ENCODE data around the gene TMEM184C. TPM values are rescaled to one million over a fixed set of nuclear protein-coding genes. Genes with fewer than 3 reads are reported as not detected.

Gene TMEM184C
- total RNA-seq, 4 donors from 2014 or later: 14.7 to 73.3 (median 51.3) TPM

GRCh38 chr4:147683717-147684700 lies 66.8 kb downstream of the TMEM184C start, which contains the start of gene PRMT9:
Gene PRMT9, minus strand, starts transcription at chr4:147684163. Its CDS starts 176 bp downstream, at chr4:147683987.
- peaks cover 0 to 7% of the 10 kb centered on the region in 2 donors for H3K4me1 ChIP-seq
- peak within 1 kb of the TSS; percentile 74 to 82 for H3K4me3 ChIP-seq
- H3K36me3 ChIP-seq: no peaks in the 10 kb centered on the region
- H3K27me3 ChIP-seq: no peaks in the 10 kb centered on the region
- TF ChIP-seq CTCF (IDR thresholded peaks at IDR 0.05) (no peak), POLR2A (IDR thresholded peaks at IDR 0.05) (peak; percentile 87 to 89)
- intact Hi-C loops (cut with DNase I; ENCODE audit: low total_unique reads): no loop called here
- peak within 1 kb of the TSS; percentile 85 to 91 for H3K27ac ChIP-seq
- H3K9me3 ChIP-seq: no peaks in the 10 kb centered on the region
- DNase-seq: peak; percentile 86 to 91

DNA sequence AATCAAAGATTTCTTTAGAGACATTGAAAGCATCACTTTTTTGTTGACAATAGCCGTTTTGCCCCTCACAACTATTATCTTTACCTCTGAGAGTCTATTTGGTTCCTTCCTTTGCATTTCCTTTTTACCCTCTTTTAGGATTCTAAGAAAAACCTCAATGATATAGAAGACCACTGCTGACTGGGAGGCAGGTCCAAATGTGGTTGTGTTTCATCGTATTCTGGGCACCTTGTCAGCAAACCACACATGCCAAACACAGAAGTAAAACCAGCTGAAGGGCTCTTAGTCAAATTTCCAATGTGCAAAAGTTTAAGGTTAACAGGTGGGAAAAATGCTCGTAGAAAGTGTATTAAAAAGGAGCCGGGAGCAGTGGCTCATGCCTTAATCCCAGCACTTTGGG lies 71.9 kb downstream of the TMEM184C start:
- H3K27me3 ChIP-seq: no peaks in the 10 kb centered on the region
- H3K9me3 ChIP-seq: no peaks in the 10 kb centered on the region
- TF ChIP-seq POLR2A (IDR thresholded peaks at IDR 0.05) (no peak), CTCF (IDR thresholded peaks at IDR 0.05) (no peak)
- no peak overlapping the region for H3K27ac ChIP-seq
- H3K4me1 ChIP-seq: no peaks in the 10 kb centered on the region
- H3K36me3 ChIP-seq: no peaks in the 10 kb centered on the region
- no peak for DNase-seq
- intact Hi-C loops (cut with DNase I; ENCODE audit: low total_unique reads): no loop called here
- no peak overlapping the region for H3K4me3 ChIP-seq

DNA sequence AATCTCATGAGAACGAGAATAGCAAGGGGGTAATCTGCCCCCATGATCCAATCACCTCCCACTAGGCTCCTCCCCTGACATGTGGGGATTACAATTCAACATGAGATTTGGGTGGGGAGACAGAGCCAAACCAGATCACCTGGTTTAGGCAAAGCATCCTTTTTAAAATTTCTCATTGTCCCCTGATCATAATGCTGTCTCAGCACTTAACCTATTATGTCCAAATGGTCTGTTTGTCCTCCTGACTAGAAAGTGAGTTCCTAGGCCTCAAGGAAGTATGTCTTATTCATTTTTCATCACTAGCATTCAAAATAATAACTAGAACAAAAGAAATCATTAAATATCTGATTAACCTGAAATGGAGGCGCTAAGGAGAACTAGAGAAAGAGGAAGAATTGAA lies 74.6 kb downstream of the TMEM184C start:
- Histone ChIP-seq H3K9me3 (no peaks in the 10 kb centered on the region), H3K27ac (no peak overlapping the region), H3K27me3 (no peaks in the 10 kb centered on the region), H3K36me3 (no peaks in the 10 kb centered on the region), H3K4me3 (no peak overlapping the region), H3K4me1 (no peaks in the 10 kb centered on the region)
- no peak for TF ChIP-seq CTCF (IDR thresholded peaks at IDR 0.05)
- no peak for TF ChIP-seq POLR2A (IDR thresholded peaks at IDR 0.05)
- intact Hi-C loops (cut with DNase I; ENCODE audit: low total_unique reads): no loop called here
- DNase-seq: no peak

GRCh38 chr4:147693218-147693617 lies 76.0 kb downstream of the TMEM184C start:
- no peaks in the 10 kb centered on the region for H3K27me3 ChIP-seq
- H3K4me3 ChIP-seq: no peak overlapping the region
- no peak for TF ChIP-seq CTCF (IDR thresholded peaks at IDR 0.05)
- TF ChIP-seq POLR2A (IDR thresholded peaks at IDR 0.05): no peak
- H3K27ac ChIP-seq: no peak overlapping the region
- no peaks in the 10 kb centered on the region for H3K36me3 ChIP-seq
- intact Hi-C loops (cut with DNase I; ENCODE audit: low total_unique reads): no loop called here
- DNase-seq: no peak
- H3K9me3 ChIP-seq: no peaks in the 10 kb centered on the region
- H3K4me1 ChIP-seq: no peaks in the 10 kb centered on the region

DNA sequence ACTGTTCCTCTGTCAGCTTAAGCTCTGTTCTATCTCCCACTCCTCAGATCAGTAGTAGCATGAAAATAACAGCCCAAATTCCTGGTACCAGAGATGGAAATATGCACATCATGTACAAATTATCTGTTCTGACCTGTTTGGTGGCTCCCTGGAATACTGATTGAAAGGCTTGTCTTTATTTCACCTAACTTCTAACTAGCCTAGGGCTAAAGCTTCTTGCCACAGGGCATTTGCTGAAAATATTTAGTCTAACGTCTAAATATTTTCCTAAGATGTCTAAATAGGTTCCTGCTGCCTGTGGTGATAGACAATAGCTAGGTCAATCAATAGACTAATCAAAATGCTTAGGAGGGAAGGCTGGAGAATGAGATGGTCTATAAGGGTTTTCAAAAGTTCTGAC lies 79.7 kb downstream of the TMEM184C start:
- no peak for TF ChIP-seq CTCF (IDR thresholded peaks at IDR 0.05)
- H3K36me3 ChIP-seq: no peaks in the 10 kb centered on the region
- no peaks in the 10 kb centered on the region for H3K27me3 ChIP-seq
- DNase-seq: no peak
- H3K9me3 ChIP-seq: no peaks in the 10 kb centered on the region
- intact Hi-C loops (cut with DNase I; ENCODE audit: low total_unique reads): no loop called here
- H3K4me1 ChIP-seq: no peaks in the 10 kb centered on the region
- H3K27ac ChIP-seq: no peak overlapping the region
- no peak overlapping the region for H3K4me3 ChIP-seq
